Embryonic facial prominence (tissue), 1 donor: ENCODE results near the gene MEX3D.
"Not testable (repeated sequence)": the region's sequence is repeated elsewhere in the genome, so short reads cannot be mapped to it uniquely, and the experiment has no call there.

Experiments
- DNase-seq: peaks from one replicate; pipeline ENCODE4 v3.0.0-alpha.2; 2016; ENCODE audit errors: extremely low spot score

Gene MEX3D

DNA sequence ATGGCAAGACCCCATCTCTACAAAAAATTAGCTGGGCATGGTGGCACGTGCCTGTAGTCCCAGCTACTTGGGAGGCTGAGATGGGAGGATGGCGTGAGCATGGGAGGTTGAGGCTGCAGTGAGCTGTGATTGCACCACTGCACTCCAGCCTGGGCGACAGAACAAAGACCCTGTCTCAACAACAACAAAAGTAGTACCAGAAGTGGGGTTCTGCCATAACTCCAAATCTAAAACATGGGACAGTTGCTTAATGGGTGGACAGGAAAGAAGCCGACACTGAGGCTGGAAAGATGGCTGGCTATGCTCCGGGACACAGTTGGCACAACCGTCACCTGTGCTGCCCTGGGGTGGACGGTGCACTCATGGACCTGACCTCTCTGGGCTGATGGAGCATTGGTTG, 32.4 kb downstream of the MEX3D start:
- DNase-seq: not testable (repeated sequence)

- DNase-seq: no peak
Observed at GRCh38 chr19:1534972-1535371, 33.2 kb downstream of the MEX3D start.

GRCh38 chr19:1533510-1534150, 34.5 kb downstream of the MEX3D start:
- DNase-seq: no peak

DNA sequence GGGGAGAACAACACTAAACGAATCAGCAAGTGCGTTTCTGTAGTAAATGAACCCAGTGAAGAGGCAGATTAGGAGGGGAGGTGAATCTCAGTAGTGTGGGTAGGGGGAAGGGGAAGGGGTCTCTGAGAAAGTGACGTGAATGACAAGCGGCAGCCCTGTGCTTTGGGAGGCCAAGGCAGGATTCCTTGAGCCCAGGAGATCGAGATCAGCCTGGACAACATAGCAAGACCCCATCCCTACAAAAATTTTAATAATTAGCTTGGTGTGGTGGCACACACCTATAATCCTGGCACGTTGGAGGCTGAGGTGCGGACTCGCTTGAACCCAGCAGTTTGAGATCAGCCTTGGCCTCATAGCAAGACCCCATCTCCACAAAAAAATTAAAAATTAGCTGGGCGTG, 36.1 kb downstream of the MEX3D start:
- no peak for DNase-seq

DNA sequence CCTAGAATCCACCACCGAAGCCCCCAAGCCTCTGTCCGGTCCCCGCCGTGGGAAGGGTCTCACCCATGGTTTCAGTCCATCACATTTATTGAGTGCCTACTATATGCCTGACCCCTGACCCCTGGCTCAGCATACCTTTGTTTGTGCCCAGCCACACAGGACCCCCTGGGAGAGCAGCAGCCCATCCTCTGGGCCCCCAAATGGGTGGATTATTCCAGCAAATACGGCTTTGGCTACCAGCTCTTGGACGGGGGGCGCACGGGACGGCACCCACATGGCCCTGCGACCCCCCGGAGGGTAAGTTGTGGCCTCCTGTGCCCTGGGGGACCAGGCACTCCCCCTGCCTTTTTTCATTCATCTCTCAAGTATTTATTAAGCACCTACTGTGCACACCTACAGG, 36.5 kb downstream of the MEX3D start:
- DNase-seq: no peak

DNA sequence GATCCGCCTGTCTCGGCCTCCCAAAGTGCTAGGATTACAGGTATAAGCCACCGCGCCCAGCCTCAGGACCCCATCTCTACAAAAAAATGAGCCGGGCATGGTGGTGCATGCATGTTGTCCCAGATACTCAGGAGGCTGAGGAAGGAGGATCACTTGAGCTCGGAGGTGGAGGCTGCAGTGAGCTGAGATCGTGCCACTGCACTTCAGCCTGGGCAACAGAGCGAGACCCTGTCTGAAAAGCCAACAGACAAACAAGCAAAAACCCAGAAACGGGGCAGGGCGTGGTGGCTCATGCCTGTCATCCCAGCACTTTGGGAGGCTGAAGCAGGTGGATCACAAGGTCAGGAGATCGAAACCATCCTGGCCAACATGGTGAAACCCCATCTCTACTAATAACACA, 37.3 kb downstream of the MEX3D start:
- DNase-seq: not testable (repeated sequence)

GRCh38 chr19:1529430-1529816, 38.7 kb downstream of the MEX3D start:
- no peak for DNase-seq

GRCh38 chr19:1528596-1529429, 39.3 kb downstream of the MEX3D start:
- DNase-seq: no peak

GRCh38 chr19:1527650-1528309, 40.3 kb downstream of the MEX3D start:
- no peak for DNase-seq

DNA sequence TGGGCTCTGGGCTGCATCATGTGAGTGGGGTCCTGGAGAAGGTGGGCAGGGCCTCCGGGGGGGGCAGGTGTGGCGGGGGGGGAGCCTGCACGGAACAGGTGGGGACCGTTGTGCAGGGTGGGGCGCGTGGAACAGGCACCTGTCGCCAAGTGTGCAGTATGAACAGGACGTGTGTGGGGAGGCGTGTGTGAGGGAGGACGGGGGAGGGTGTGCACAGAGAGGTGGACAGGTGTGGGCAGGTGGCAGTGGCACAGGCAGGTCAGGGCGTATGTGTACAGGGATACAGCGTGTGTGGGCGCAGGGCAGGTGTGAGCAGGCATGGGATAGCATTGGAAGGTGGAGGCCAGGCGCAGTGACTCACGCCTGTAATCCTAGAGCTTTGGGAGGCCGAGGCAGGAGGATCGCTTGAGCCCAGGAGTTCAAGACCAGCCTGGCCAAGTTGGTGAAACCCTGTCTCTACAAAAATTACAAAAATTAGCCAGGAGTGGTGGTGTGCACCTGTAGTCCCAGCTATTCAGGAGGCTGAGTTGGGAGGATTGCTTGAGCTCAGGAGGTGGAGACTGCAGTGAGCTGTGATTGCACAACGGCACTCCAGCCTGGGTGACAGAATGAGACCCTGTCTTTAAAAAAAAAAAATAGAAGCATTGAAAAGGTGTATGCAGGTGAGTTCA, 41.0 kb downstream of the MEX3D start:
- DNase-seq: no peak

DNA sequence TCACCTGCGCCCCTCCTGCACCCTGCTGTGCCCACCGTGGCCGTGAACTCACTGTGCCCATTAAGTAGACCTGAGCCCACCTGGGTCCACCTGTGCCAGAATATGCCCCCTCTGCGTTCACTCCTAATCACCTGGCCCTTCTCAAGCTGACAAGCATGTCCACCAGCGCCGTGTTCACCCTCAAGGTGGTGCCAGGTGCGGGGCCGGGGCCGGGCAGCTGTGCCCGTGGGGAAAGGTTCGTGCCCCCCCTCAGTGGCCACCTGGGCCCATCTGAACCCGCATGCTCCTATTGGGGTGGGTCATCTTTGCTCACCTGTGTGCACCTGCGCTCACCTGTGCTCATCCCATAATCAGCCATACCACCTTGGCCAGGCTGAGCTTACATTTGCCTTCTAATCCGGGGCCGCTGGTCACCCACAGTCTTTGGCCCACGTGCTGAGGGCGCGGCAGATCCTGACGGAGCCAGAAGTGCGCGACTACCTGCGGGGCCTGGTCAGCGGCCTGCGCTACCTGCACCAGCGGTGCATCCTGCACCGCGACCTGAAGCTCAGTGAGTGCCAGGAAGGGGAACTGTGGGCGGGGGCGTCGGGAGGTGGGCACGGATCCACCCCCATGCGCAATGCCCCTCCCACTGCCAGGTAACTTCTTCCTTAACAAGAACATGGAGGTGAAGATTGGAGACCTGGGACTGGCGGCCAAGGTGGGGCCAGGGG, 41.9 kb downstream of the MEX3D start:
- no peak for DNase-seq

GRCh38 chr19:1525343-1525742, 42.8 kb downstream of the MEX3D start:
- no peak for DNase-seq

- no peak for DNase-seq
Observed at GRCh38 chr19:1524972-1525325, 43.2 kb downstream of the MEX3D start.

- DNase-seq: no peak
Observed at GRCh38 chr19:1524287-1524971, 43.7 kb downstream of the MEX3D start.

- no peak for DNase-seq
Observed at GRCh38 chr19:1523412-1524286, 44.5 kb downstream of the MEX3D start, which contains the start of gene PLK5. PLK5 (plus strand) TSS chr19:1524077; CDS start chr19:1526997, 2,920 bp downstream.

GRCh38 chr19:1522838-1523237, 45.3 kb downstream of the MEX3D start:
- DNase-seq: no peak

- no peak for DNase-seq
Observed at GRCh38 chr19:1522061-1522460, 46.1 kb downstream of the MEX3D start.

DNA sequence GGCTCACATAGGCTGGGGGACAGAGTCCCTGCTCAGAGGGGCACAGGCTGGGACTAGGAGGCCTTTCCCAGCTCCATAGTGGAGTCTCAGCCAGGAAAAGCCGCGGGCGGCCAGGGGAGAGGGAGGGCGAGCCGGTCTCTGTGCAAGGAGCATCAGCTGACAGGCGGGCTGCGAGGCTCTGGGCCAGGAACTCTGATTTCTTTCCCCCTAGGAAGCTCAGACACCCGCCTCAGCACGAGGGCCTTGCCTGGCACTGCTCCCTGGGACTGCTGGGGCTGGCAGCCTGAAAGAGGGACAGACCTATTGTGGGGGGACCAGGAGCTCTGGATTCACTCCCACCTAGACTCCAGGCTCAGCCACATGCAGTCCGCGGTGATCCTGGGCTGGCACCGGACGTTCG, 46.5 kb downstream of the MEX3D start:
- DNase-seq: no peak

DNA sequence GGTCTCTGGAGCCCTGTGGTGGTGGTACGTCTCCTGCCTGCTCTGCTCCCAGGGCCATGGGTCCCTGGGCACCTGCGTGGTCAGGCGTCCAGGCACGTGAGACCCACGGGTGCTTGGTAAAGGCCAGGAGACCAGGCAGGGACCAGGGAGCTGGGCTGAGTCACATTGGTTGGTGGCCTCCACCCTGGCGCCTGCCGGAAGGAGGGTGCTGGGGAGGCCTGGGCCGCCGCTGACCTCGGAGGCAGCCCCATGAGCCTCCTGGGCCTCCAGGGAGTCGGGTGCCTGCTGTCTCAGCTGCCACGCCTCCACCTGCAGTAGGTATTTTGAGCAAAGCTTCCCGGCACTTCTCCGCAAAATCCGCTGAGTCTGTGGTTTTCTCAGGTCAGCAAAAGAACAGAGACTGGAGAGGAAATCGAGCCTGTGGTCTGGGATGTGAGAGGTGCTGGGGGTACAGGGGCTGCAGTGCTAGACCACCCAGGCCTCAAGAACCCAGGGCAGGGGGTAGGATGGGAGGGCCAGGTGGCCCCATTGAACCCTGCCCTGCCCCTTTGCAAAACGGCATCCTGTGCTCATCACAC, 47.8 kb downstream of the MEX3D start:
- DNase-seq: no peak

DNA sequence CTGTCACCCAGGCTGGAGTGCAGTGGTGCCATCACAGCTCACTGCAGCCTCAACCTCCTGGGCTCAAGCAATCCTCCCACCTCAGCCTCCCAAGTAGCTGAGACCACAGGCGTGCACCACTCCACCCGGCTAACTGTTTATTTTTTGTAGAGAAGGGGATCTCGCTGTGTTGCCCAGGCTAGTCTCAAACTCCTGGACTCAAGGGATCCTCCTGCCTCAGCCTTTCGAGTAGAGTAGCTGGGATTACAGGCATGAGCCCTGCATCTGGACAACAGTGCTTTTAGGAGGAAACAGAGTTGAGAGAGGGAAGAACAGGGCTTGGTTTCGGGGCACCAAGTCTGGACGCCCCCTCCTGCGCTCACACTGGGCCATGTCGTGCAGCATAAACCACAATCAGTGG, 48.3 kb downstream of the MEX3D start:
- DNase-seq: not testable (repeated sequence)
